Measurements from ENCODE around the gene MEN1.

GRCh38 chr11:64793271-64794160, 16.8 kb downstream of the MEN1 start:
- no peak for TF ChIP-seq CTCF (IDR thresholded peaks at IDR 0.05 in 8 of 11, conservative IDR thresholded peaks at IDR 0.05 in 3 of 11)
- TF ChIP-seq POLR2A (IDR thresholded peaks at IDR 0.05): no peak

All from spleen (tissue), 7 donors.